ENCODE results near the gene GMPR. TPM values are rescaled to one million over a fixed set of nuclear protein-coding genes. Genes with fewer than 3 reads are reported as not detected.
"Not testable (repeated sequence)": the region's sequence is repeated elsewhere in the genome, so short reads cannot be mapped to it uniquely, and the experiment has no call there.

GMPR gene
- total RNA-seq, 1 donor from 2014 or later: 126 TPM

DNA sequence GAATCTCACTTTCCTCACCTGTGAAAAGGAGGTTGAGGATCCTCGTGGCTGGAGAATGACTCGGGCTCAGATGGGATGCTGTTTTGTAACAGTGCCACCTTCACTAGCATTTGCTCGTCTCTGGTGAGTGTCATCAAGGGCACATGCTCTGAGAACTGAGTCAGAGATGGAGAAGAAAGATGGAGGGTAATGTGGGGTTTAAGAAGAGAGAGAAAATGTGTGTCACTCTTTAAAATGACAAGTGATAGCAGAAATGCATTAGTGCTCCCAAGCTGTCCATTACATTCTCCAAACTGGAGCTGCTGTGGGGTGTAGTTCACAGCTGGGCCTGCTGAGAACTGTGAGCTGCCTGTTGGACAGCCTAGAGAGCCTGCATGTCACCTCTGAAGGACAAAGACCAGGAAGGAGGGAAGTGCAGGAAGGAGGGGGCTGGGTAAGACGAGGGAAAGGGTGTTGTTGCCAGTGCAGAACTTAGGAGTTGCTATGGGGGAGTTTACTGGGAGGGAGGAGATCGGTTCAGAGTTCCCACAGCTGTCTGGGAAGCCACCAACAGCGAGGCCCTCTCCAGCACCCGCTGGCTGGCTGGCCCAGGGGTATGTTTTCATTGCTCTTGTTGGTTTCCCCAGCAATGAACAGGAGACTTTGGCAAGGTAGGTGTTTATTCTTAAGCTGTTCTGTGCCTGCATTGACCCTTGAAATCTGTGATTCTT, 19.8 kb downstream of the GMPR start:
- intact Hi-C loops (cut with micrococcal nuclease): no loop called here
- Histone ChIP-seq H3K4me3 (no peak overlapping the region), H3K36me3 (peaks cover 29% of the 10 kb centered on the region), H3K27me3 (ENCODE audit: low read depth) (no peaks in the 10 kb centered on the region), H3K27ac (replicated peaks) (peak overlapping the region; percentile 74), H3K4me1 (peaks cover 44% of the 10 kb centered on the region), H3K9me3 (replicated peaks) (no peaks in the 10 kb centered on the region)
- DNase-seq: no peak
- TF ChIP-seq, protein P1, sequence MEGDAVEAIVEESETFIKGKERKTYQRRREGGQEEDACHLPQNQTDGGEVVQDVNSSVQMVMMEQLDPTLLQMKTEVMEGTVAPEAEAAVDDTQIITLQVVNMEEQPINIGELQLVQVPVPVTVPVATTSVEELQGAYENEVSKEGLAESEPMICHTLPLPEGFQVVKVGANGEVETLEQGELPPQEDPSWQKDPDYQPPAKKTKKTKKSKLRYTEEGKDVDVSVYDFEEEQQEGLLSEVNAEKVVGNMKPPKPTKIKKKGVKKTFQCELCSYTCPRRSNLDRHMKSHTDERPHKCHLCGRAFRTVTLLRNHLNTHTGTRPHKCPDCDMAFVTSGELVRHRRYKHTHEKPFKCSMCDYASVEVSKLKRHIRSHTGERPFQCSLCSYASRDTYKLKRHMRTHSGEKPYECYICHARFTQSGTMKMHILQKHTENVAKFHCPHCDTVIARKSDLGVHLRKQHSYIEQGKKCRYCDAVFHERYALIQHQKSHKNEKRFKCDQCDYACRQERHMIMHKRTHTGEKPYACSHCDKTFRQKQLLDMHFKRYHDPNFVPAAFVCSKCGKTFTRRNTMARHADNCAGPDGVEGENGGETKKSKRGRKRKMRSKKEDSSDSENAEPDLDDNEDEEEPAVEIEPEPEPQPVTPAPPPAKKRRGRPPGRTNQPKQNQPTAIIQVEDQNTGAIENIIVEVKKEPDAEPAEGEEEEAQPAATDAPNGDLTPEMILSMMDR (IDR thresholded peaks at IDR 0.05; ENCODE audit: borderline replicate concordance): peak; percentile 19

DNA sequence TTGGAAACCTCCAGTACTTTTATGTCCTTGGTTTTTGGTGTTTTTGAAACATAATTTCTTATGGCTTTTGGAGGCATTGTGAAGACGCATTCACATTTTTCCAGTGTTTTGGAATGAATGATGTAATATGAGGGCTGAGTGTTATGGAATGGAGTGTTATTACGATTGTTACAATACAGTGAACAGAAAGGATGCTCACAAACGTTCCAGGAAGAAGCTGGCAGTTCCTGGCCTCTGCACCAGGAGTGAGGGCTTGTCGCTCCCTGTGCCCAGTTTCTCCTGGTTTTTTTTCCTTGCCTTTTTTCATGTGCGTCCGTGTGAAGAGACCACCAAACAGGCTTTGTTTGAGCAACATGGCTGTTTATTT, 20.3 kb downstream of the GMPR start:
- intact Hi-C loops (cut with micrococcal nuclease): no loop called here
- H3K27me3 ChIP-seq (ENCODE audit: low read depth): no peaks in the 10 kb centered on the region
- no peak overlapping the region for H3K4me3 ChIP-seq
- DNase-seq: no peak
- peak overlapping the region; percentile 74 for H3K27ac ChIP-seq (replicated peaks)
- H3K36me3 ChIP-seq: peaks cover 29% of the 10 kb centered on the region
- TF ChIP-seq, protein P1 (IDR thresholded peaks at IDR 0.05; ENCODE audit: borderline replicate concordance): no peak
- peaks cover 44% of the 10 kb centered on the region for H3K4me1 ChIP-seq
- no peaks in the 10 kb centered on the region for H3K9me3 ChIP-seq (replicated peaks)

DNA sequence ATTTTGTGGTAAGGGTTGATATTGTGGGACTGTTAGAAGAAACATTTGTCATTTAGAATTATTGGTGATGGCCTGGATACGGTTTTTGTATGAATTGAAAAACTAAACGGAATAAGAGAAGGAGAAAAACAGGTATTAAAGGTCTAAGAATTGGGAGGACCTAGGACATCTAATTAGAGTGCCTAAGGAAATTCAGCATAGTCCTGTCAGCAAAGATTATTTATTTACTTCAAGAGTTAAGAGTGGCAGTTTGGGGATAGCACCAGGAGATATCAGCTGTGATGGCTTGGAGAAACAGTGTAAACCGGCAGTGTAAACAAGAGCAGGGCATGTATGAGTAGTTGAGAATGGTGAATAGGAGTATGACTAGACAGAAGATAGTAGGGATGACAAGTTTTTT, 21.2 kb downstream of the GMPR start:
- DNase-seq; H3K27me3 ChIP-seq (ENCODE audit: low read depth); H3K4me3 ChIP-seq; intact Hi-C loops (cut with micrococcal nuclease); H3K27ac ChIP-seq (replicated peaks); H3K9me3 ChIP-seq (replicated peaks): not testable (repeated sequence)
- Histone ChIP-seq H3K36me3 (peaks cover 25% of the 10 kb centered on the region), H3K4me1 (peaks cover 44% of the 10 kb centered on the region)

DNA sequence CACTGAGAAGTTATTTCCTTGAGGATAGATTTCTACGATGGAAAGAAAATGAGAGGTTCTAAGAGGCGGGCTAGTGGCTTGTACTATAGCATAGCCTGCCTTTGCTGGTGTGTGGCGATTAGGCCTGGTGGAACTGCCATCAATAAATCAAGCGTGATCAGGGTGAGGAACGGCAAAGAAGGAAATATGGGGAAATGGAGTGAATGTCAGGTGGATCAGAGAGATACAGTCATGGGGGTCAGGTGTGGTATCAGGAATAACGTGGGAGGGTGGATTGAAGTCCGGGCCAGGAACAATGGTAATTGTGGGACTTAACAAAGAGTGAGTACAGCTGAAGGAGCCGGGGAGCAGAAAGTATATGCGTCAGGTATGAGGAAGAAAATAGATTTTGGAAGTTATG, 22.2 kb downstream of the GMPR start:
- Histone ChIP-seq H3K36me3 (peaks cover 18% of the 10 kb centered on the region), H3K4me1 (peaks cover 44% of the 10 kb centered on the region)
- intact Hi-C loops (cut with micrococcal nuclease); H3K9me3 ChIP-seq (replicated peaks); H3K27ac ChIP-seq (replicated peaks); DNase-seq; H3K4me3 ChIP-seq; H3K27me3 ChIP-seq (ENCODE audit: low read depth): not testable (repeated sequence)

DNA sequence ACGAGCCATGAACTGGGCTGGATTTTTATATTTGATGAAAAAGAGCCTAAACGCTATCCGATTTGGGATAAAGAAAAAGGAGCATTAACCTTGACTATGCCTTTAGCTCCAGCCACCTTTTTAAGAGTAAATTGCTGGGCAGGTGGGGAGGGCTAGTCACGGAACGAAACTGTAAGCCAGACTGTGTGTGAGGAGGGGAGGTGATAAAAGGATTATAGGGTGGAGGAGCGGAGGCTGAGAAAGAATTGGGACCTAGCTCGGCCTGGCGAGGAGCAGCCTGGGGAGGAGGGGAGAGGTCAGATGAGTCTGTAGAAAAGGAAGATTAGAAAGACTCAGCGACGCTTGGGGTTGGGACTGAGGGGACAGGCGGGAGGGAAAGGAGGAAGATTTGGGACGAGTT, 24.4 kb downstream of the GMPR start:
- peaks cover 15% of the 10 kb centered on the region for H3K36me3 ChIP-seq
- DNase-seq; H3K9me3 ChIP-seq (replicated peaks); H3K27me3 ChIP-seq (ENCODE audit: low read depth); H3K4me3 ChIP-seq; intact Hi-C loops (cut with micrococcal nuclease); H3K27ac ChIP-seq (replicated peaks): not testable (repeated sequence)
- H3K4me1 ChIP-seq: peaks cover 25% of the 10 kb centered on the region

DNA sequence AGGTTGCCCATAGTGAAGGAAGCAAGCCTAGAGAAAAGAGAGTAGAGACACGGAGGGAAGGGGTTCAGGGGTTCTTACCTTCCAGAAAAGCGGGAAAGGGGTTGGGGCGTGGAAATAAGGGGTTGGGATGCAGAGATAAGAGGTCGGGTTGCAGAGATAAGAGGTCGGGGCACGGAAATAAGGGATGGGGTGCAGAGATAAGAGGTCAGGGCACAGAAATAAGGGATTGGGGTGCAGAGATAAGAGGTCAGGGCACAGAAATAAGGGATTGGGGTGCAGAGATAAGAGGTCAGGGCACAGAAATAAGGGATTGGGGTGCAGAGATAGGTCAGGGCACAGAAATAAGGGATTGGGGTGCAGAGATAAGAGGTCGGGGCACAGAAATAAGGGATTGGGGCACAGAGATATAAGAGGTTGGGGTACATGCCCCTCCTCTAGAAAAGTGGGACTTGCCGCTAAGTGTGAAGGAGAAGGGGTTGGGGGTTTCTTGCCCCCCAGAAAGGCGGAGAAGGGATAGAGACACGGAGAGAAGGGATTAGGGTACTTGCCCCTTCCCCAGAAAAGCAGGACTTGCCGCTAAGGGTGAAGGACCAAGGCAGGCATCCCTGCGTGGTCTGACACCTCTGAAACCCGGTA, 25.2 kb downstream of the GMPR start:
- Histone ChIP-seq H3K4me1 (peaks cover 17% of the 10 kb centered on the region), H3K36me3 (peaks cover 15% of the 10 kb centered on the region)
- H3K4me3 ChIP-seq; intact Hi-C loops (cut with micrococcal nuclease); H3K9me3 ChIP-seq (replicated peaks); H3K27me3 ChIP-seq (ENCODE audit: low read depth); H3K27ac ChIP-seq (replicated peaks); DNase-seq: not testable (repeated sequence)

DNA sequence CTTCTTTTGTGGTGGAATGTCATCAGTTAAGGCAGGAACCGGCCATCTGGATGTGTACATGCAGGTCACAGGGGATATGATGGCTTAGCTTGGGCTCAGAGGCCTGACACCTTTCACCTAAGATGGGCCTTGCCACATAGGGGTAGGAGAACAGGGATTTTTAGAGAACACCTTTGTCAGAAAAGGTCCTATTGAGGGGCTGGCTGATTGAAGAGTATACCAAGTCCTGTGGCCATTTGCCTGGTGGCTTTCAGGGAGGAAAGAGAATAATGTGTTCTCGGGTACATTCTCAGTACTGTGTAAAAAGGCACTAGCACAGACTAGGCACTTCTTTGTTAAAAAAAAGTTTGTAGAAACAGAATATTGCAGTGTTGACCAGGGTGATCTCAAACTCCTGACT, 26.4 kb downstream of the GMPR start:
- DNase-seq: no peak
- H3K27ac ChIP-seq (replicated peaks): no peak overlapping the region

More for the DNA sequence above, 26.4 kb downstream of the GMPR start:
- Histone ChIP-seq H3K36me3 (peaks cover 15% of the 10 kb centered on the region), H3K27me3 (ENCODE audit: low read depth) (no peaks in the 10 kb centered on the region), H3K4me1 (peaks cover 8% of the 10 kb centered on the region), H3K9me3 (replicated peaks) (no peaks in the 10 kb centered on the region), H3K4me3 (no peak overlapping the region)
- intact Hi-C loops (cut with micrococcal nuclease): no loop called here
- TF ChIP-seq, protein P1 (IDR thresholded peaks at IDR 0.05; ENCODE audit: borderline replicate concordance): no peak

Measured in left ventricle myocardium inferior (tissue), 1 donor.